Hypothalamus (tissue), 51 donors: ENCODE results near the gene TBX19.

Experiments
- DNase-seq, 51 donors: peaks; one replicate each; lab custom pipeline; 2025; lab: John Stamatoyannopoulos, UW

Gene TBX19

DNA sequence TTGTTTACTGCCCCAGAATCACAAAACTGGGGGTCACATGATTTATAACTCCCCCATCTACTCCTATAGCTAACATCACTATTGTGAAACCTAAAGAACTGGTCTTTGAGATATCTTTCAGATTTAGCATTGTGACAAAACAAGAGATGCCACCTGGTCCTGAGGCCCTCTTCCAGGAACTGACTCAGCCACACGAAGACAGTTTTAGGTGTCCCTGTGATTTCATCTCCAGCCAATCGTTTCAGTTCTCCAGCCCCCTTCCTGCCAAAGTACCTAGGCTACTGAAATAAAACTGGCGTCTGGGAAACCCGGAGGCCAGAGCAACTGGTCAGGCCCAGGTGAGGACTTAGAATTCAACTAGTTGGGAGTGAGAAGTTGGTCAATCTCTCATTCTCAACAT, 36.6 kb downstream of the TBX19 start:
- DNase-seq = no peak

DNA sequence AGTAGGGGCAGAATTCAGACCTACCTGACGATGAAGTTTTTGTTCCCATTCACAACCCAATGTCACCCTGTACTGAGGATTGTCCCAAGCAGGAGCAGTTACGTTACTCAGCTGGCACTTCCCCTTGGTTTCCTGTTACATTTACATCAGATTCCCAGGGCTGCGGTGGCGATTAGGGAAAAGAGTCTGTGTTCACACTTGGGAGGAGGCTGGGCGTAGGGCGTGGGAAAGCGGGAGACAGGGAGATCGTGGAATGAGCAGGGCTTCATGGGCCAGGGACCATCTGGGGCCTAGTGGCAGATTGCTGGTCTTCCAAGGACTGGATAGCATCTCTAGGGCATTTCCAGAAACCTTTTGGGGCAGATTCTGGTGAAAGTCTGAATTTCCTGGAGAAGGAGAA, 39.0 kb downstream of the TBX19 start:
- DNase-seq = no peak

DNA sequence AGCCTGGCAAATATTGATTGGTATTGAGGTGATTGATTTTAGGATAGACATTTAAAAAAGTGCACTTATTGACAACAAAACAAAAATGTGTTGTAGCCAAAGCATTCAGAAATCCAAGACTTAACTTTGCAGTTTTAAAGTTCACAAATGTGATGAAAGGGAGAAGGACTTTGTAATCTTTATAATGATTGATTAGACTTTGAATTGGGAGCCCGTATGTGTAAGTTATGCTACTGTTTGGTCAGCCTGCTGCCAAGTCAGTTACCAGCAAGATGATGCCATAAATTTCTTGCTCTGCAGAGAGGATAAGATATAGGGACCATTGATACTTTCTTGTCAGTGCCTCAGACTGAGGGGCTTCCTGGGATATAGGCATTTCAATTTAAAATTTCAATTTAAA, 39.5 kb downstream of the TBX19 start:
- DNase-seq = no peak

DNA sequence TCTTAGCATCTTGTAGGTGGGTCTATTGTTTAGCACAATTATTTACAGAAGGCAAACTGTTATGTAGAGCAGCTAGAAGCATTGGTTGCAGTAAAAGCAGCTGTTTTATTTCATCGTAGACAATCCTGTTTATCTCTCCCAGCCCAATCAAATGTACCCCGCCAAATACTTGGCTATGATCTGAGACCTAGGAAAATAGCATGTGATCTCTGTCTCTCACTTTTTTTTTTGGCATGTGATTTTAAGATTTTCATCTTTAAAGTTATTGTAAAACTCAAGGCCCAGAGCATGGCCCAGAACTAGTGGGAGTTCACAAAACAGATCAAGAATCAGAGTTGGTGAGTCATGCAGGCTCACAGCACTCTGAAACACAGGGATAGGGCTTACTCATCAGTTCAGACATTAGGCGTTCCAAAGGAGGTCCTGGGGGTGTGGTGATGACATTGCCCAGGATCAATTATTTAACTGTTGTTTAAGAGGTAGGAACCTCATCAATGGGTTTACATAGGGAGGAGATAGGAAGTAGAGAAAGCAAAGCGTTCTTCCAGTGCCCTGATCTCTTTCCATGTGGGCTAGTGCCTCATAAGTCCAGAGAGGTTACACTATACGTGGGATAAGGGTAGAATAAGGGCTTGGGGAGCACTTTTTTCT, 40.2 kb downstream of the TBX19 start:
- DNase-seq = peak in 2 of 51 donors; percentile 20 to 33

DNA sequence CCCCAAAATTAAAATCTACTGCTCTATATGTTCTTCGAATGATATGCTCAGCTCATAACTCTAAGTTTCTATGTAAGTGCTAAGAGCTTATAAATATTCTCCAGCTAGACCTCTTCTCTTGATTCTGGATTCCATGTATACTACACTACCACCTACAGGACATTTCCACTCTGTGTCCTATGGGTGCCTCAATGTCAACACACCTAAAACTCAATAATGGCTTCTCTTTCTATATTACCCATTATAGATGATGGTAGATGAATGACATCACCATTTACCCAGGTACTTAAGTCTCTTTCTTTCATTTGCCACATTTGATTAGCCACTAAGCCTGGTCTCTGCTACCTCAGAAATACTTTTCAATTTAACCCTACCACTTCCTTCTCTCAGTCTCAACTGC, 41.3 kb downstream of the TBX19 start:
- DNase-seq = no peak

DNA sequence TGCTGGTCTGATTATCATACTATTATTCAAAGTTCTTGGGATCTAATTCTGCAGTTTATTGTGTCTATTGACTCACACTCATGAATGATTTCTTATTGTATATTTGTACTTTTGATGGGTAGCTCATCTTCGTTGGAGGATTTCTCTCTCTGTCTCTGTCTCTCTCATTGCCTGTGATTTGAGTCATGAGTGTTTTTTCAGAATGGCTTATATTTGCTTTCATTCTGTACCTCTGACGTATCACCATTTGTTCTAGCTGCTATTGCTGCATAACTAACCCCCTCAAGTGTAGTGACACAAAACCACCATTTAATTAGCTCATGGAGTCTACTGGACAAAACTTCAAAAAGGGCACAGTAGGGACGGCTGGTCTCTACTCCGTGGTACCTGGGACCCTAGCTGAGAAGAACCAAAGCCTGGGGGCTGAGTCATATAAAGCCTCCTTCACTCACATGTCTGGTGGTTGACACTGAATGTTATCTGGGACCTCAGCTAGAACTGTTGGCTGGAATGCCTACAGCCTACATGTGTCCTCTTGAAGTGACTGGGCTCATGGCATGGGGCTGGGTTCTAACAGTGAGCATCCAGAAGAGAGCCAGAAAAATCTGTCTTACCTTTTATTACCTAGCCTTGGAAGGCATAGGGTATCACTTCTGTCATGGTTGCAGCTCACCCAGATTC, 44.2 kb downstream of the TBX19 start:
- no peak for DNase-seq

DNA sequence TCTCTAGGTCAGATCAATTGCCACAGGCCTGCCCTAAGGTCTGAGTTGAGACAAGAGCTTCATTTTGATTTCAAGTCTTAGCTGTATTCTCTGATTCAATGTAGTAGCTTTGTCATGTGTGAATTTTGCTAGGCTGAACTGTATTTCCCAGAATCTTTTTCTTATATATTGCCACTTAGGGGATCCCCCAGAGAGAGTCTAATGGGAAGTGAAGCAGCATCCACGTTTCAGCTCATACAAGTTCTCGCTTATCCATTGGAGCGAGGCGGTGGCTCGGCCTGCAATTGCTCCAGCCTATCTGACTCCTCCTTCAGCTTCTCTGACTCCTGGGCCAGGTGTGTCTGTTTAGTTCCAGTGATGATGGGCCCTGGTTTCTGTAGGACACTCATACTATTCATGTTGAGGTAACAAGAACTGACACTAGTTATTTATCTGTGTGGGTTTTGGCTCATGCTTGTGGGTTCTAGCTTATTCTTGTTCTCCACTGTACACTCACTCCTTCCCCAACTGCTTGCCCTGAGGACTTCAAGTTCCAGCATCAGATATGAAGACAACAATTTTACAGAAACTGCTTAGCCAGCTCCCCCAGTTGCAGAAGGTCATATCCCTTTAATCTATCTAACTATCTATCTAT, 48.2 kb downstream of the TBX19 start:
- no peak for DNase-seq

DNA sequence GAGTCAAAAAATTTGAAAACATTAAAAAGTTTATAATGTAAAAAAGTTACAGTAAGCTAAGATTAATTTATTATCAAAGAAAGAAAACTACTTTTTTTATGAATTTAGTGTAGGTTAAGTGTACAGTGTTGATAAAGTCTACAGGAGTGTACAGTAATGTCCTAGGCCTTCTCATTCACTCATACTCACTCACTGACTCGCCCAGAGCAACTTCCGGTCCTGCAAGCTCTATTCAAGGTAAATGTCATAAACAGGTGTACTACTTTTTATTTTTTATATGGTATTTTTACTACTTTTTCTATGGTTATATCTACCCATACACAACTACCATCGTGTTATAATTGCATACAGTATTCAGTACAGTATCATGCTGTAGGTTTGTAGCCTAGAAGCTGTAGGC, 49.6 kb downstream of the TBX19 start:
- no peak for DNase-seq

DNA sequence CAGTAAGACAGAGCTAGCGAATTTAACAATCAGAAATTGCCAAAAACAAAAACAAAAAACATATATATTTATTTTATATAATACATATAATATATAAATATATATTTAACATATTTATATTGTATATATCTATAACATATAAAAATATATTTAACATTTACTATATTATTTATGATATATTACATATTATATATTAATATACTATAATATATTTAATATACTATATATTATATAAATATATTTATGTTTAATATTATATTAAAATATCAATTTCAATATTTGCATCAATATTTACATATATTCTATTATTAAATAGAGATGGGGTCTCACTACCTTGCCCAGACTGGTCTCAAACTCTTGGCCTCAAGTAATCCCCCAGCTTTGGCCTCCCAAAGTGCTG, 50.9 kb downstream of the TBX19 start:
- no peak for DNase-seq

DNA sequence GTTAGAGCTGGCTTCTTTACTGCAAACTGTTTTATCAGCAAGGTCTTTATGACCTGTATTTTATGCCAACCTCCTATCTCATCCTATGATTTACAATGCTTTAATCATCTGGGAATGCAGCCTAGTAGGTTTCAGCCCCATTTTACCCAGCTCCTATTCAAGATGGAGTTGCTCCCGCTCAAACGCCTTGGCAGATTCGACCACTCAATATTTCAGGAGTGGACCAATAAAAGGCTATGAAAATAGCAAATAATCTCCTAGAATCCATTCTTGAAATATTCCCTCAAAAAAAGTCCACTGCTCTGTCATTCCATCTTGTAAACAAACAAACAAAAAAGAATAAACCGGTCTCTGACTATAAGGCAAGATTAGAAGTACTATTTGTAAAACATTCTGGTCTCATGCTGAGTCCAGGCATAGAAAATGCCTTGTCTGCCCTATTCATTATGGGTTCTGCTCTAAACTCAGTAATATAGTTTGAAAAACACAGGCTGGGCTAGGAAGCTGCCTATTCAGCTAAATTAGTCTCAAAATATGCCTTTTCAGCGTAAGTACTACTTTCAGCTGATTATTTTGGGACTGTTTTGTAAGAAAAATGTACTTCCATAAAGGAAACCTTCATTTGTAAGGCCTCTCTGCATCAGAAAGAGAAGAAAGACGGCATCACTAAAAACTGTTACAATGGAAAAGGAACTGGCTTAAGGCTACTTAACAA, 53.0 kb downstream of the TBX19 start:
- DNase-seq = no peak

DNA sequence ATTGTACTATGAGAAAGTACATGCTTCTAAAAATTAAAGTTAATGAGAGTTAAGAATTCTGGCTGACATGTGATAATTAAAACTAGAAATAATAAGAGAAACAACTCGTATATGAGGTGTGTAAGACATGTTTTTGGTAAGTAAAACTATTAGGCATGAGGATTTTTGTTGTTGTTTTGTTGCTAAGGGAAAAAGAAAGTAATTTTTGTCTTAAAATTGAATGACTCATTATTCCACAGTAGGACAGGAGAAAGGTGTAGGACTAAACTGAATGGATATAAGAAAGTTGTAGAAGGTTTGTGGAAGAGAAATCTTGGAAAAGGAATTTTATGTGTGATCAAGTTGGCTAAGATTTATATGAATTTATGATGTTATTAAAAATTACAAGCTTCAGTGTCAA, 54.8 kb downstream of the TBX19 start:
- no peak for DNase-seq

DNA sequence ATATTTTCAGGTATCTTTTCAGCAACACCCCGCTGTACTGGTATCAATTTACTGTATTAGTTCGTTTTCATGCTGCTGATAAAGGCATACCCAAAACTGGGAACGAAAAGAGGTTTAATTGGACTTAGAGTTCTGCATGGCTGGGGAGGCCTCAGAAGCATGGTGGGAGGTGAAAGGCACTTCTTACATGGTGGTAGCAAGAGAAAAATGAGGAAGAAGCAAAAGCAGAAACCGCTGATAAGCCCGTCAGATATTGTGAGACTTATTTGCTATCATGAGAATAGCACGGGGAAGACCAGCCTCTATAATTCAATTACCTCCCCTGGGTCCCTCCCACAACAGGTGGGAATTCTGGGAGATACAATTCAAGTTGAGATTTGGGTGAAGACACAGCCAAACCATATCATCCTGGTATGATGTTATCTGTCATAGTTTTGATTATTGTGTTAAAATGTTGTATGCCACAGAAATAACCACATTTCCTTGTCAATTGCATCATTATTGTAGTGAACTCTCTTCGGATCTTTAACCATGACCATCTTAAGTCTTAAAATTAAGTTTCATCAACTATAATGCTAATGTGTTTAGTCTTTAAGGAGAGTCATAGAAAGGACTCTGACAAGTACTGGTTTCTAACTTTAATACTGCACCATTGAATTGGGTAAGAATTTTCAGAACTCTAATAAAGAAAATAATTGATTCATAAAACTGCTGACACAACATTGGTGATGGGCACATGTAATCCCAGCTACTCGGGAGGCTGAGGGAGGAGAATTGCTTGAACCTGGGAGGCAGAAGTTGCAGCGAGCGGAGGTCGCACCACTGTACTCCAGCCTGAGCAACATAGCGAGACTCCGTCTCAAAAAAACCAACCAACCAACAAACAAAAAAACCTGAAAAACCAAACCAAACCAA, 58.2 kb downstream of the TBX19 start:
- no peak for DNase-seq

DNA sequence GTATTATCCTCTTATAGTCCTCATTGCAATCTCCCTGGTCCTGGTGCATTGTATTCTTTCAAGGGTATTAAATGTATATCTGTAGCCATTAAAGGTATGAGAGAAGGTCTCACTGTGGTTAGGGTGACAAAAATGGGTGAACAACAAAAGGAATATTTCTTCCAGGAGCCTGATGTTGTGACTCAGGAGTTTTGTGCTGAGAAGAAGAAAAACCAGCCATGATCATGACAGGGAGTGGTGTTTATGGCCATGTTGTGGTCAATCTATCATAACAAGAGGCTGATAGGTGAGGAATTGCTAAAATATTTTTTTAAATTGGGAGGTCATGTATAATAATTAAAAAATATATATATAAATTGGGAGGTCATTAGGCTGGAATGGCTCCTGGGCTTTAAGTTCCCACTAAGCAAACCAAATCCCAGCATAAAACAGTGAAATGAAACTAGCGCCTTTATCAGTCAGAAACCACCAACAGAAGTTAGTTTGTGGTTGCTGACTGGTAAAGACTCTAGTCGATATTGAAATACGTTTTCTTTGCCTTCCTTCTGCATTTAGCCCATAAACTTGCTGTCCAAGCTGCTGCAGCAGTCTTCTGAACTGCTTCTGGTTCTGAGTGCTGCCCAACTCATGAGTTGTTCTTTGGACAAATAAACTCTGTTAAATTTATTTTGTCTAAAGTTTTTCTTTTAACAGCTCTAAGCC, 60.3 kb downstream of the TBX19 start:
- DNase-seq = no peak

DNA sequence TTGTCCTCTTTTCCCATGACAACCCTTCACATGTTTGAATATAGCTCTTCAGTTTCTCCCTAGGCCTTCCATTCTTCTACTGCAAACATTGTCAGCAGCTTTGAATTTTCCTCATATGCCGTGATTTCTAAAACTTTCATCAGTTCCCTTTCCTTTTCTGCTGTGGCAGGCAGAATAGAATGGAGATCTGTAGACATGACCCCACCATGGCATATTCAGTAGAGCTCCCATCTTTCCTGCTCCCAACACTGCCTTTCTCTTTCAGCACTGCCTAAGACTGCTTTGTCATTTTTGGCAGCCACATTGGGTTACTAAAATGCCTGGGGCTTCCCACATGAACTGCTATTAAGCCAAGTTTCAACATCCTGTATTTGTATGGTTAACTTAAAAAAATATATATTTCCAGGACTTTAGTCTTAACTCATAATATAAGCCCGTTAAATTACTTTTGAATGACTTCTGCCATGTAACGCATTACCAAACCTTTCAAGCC, 60.9 kb downstream of the TBX19 start:
- DNase-seq = no peak

DNA sequence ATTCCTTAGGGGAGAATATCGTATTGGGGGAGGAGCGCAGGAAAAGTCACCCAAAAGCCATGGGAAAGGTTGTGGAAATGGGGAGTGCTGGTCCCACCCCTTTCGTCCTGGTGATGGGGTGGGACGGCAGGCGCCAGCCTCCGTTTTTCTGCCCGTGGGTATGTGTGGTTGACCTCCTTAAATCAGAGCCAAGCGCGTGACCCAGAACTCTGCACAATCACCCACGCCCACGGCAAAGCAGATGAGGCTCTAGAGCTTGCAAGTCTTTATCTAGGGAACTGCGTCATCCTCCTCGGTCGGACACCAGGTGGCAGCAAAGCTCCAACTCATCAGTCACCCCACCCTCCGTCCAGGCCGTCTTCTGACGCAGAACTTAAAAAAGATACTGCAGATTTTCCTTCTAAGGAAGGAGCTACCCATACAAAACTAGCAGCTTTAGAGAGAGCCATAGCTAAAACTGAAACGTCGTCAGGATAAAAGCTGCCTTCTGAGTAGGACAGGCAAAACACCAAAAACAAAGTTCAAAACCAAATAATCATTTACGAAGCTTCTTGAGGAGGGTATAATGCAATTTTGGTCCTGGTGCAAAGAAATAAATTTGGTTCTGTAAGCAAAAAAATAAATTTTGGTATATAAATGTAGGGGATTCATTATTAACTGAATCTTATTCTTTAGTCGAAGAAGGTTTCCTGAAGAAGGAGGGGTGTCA, 62.0 kb downstream of the TBX19 start:
- peak in 50 of 51 donors; percentile 3 to 92 (median 72) for DNase-seq

DNA sequence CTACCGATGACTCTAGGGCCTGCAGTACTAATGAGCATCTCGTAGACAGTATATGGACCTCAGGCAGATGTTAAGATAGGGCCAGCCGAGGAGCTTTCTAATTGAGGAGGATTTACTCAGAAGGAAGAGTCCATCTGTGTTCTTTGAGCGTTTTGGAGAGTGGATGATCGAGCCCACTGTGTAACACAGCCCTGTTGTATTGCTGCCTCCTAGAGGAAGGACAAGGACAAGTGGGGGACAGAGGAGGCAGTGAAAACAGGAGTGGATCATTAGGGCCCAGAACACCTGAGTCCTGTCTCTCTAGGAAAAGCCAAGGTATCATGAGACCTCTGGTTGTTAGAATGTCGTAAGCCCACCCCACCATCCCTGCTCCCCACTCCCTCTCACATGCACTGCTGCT, 62.9 kb downstream of the TBX19 start:
- peak in 6 of 51 donors; percentile 0 to 17 (median 2) for DNase-seq

DNA sequence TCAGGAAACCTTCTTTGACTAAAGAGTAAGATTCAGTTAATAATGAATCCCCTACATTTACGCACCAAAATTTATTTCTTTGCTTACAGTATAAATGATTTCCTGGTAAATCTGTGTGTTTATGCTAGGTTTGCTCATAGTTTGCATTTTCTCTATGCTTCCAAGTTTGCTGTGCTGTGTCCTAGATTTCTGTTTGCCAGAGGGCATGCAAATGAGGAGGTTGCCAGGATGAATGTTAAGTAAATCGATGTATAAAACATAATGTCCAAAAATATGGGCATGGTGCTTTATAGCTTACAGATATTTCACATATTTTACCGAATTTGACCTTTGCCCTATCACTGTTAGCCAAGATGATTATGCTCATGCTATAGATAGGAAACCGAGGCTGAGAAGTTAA, 63.8 kb downstream of the TBX19 start:
- DNase-seq = no peak

DNA sequence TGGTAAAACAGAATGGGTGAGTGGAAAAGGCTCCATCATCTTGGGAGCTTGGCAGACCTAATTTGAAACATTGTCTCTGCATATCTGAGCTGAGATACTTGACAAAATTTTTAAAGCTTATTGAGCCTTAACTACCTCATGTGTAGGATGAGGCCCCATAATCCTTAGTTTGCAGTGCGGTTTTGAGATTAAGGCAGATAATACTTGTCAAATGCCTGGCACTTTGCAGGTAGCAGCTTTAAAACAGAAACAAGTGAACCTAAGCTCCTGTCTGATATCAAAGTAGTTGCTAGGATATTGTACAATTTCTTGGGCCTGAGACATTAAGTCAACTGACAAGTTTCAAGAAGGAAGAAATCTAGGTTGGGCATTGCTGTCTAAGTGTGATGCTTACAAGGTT, 65.3 kb downstream of the TBX19 start:
- no peak for DNase-seq

DNA sequence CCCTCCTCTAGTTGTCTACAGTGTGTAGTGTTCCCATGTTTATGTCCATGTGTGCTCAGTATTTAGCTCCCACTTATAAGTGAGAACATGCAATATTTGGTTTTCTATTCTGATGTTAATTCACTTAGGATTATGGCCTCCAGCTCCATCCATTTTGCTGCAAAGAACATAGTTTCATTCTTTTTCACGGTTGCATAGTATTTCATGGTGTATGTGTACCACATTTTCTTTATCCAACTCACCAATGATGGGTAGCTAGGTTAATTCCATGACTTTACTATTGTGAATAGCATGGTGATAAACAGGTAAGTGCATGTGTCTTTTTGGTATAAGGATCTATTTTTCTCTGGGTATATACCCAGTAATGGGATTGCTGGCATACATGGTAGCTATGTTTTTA, 67.0 kb downstream of the TBX19 start:
- no peak for DNase-seq
